ENCODE results near the gene THADA.

- TF ChIP-seq POLR2AphosphoS5 (IDR thresholded peaks at IDR 0.05; ENCODE audit: low read depth, low read length) (no peak), REST (IDR thresholded peaks at IDR 0.05; ENCODE audit: insufficient read depth in 1 of 2, low read depth in 2 of 2, low read length in 2 of 2) (no peak), SIN3A (IDR thresholded peaks at IDR 0.05; ENCODE audit: borderline replicate concordance, insufficient read depth, low read length) (no peak), TAF1 (IDR thresholded peaks at IDR 0.05; ENCODE audit: borderline replicate concordance, insufficient read depth, low read length) (no peak), FOXP2 (optimal IDR thresholded peaks at IDR 0.05; ENCODE audit: borderline replicate concordance, extremely low read depth, extremely low read length, insufficient read depth) (no peak)
Measured at GRCh38 chr2:43269706-43270105, 326.1 kb downstream of the THADA start.
